ENCODE results near the gene GPHN.
"Not testable (repeated sequence)": the region's sequence is repeated elsewhere in the genome, so short reads cannot be mapped to it uniquely, and the experiment has no call there.

GPHN gene

GRCh38 chr14:66802962-66803361 is 295.0 kb downstream of the GPHN start:
- no peak for DNase-seq (ENCODE audit: low read depth in 2 of 2)

- DNase-seq (ENCODE audit: low read depth in 2 of 2): no peak
Observed at GRCh38 chr14:66804141-66804540, 296.2 kb downstream of the GPHN start.

GRCh38 chr14:66813636-66814035 is 305.7 kb downstream of the GPHN start:
- no peak for DNase-seq (ENCODE audit: low read depth in 2 of 2)

GRCh38 chr14:66815687-66816086 is 307.7 kb downstream of the GPHN start:
- DNase-seq (ENCODE audit: low read depth in 2 of 2): no peak

GRCh38 chr14:66824251-66824650 is 316.3 kb downstream of the GPHN start:
- DNase-seq (ENCODE audit: low read depth in 2 of 2): no peak

GRCh38 chr14:66827182-66827581 is 319.2 kb downstream of the GPHN start:
- DNase-seq (ENCODE audit: low read depth in 2 of 2): no peak

GRCh38 chr14:66831173-66831572 is 323.2 kb downstream of the GPHN start:
- no peak for DNase-seq (ENCODE audit: low read depth in 2 of 2)

GRCh38 chr14:66833816-66834215 is 325.9 kb downstream of the GPHN start:
- DNase-seq (ENCODE audit: low read depth in 2 of 2): no peak

GRCh38 chr14:66837436-66837835 is 329.5 kb downstream of the GPHN start:
- DNase-seq (ENCODE audit: low read depth in 2 of 2): not testable (repeated sequence)

- no peak for DNase-seq (ENCODE audit: low read depth in 2 of 2)
Observed at GRCh38 chr14:66842911-66843512, 335.1 kb downstream of the GPHN start.

- no peak for DNase-seq (ENCODE audit: low read depth in 2 of 2)
Observed at GRCh38 chr14:66850258-66850888, 342.4 kb downstream of the GPHN start.

- no peak for DNase-seq (ENCODE audit: low read depth in 2 of 2)
Observed at GRCh38 chr14:66853311-66853710, 345.4 kb downstream of the GPHN start.

- no peak for DNase-seq (ENCODE audit: low read depth in 2 of 2)
Observed at GRCh38 chr14:66857867-66858266, 349.9 kb downstream of the GPHN start.

GRCh38 chr14:66859063-66859671 is 351.2 kb downstream of the GPHN start:
- no peak for DNase-seq (ENCODE audit: low read depth in 2 of 2)

- DNase-seq (ENCODE audit: low read depth in 2 of 2): no peak
Observed at GRCh38 chr14:66881596-66881995, 373.6 kb downstream of the GPHN start.

GRCh38 chr14:66884149-66884548 is 376.2 kb downstream of the GPHN start:
- DNase-seq (ENCODE audit: low read depth in 2 of 2): no peak

- DNase-seq (ENCODE audit: low read depth in 2 of 2): no peak
Observed at GRCh38 chr14:66900719-66901118, 392.8 kb downstream of the GPHN start.

GRCh38 chr14:66910311-66910840 is 402.4 kb downstream of the GPHN start:
- DNase-seq (ENCODE audit: low read depth in 2 of 2): no peak

GRCh38 chr14:66916421-66916820 is 408.5 kb downstream of the GPHN start:
- no peak for DNase-seq (ENCODE audit: low read depth in 2 of 2)

GRCh38 chr14:66918527-66918926 is 410.6 kb downstream of the GPHN start:
- DNase-seq (ENCODE audit: low read depth in 2 of 2): no peak

GRCh38 chr14:66920196-66920595 is 412.2 kb downstream of the GPHN start:
- DNase-seq (ENCODE audit: low read depth in 2 of 2): no peak

- no peak for DNase-seq (ENCODE audit: low read depth in 2 of 2)
Observed at GRCh38 chr14:66923251-66923650, 415.3 kb downstream of the GPHN start.

GRCh38 chr14:66939409-66939808 is 431.5 kb downstream of the GPHN start:
- DNase-seq (ENCODE audit: low read depth in 2 of 2): no peak
